ENCODE results near the gene LMF1. TPM values are rescaled to one million over a fixed set of nuclear protein-coding genes. Genes with fewer than 3 reads are reported as not detected.

The LMF1 gene
- total RNA-seq, 1 donor: 35.8 TPM

- no peaks in the 10 kb centered on the region for H3K4me1 ChIP-seq (ENCODE audit: insufficient read depth, low read length)
- TF ChIP-seq, protein P1, sequence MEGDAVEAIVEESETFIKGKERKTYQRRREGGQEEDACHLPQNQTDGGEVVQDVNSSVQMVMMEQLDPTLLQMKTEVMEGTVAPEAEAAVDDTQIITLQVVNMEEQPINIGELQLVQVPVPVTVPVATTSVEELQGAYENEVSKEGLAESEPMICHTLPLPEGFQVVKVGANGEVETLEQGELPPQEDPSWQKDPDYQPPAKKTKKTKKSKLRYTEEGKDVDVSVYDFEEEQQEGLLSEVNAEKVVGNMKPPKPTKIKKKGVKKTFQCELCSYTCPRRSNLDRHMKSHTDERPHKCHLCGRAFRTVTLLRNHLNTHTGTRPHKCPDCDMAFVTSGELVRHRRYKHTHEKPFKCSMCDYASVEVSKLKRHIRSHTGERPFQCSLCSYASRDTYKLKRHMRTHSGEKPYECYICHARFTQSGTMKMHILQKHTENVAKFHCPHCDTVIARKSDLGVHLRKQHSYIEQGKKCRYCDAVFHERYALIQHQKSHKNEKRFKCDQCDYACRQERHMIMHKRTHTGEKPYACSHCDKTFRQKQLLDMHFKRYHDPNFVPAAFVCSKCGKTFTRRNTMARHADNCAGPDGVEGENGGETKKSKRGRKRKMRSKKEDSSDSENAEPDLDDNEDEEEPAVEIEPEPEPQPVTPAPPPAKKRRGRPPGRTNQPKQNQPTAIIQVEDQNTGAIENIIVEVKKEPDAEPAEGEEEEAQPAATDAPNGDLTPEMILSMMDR (IDR thresholded peaks at IDR 0.05; ENCODE audit: extremely low read depth, low read depth, low read length): no peak
- H3K79me2 ChIP-seq (ENCODE audit: insufficient read depth, low read length): no peaks in the 10 kb centered on the region
- DNase-seq (ENCODE audit: insufficient read length, low spot score, missing footprints): peak; percentile 66
- no peaks in the 10 kb centered on the region for H4K20me1 ChIP-seq (ENCODE audit: insufficient read depth, low read length)
- no peaks in the 10 kb centered on the region for H3K27me3 ChIP-seq (ENCODE audit: insufficient read depth, low read length)
- no peak overlapping the region for H3K4me3 ChIP-seq (ENCODE audit: insufficient read depth, low read length)
- H3K4me2 ChIP-seq (ENCODE audit: insufficient read depth, low read length): no peak overlapping the region
- no peak overlapping the region for H3K27ac ChIP-seq (ENCODE audit: low read depth, low read length)
- no peak overlapping the region for H2AFZ ChIP-seq (ENCODE audit: low read length)
- H3K9me3 ChIP-seq (ENCODE audit: low read depth, low read length): peaks cover 10% of the 10 kb centered on the region
- no peaks in the 10 kb centered on the region for H3K36me3 ChIP-seq (ENCODE audit: insufficient read depth, low read length)
Observed at GRCh38 chr16:847151-847550, 123.6 kb downstream of the LMF1 start.

GRCh38 chr16:845351-845745 is 125.4 kb downstream of the LMF1 start:
- H3K79me2 ChIP-seq (ENCODE audit: insufficient read depth, low read length): no peaks in the 10 kb centered on the region
- no peak overlapping the region for H2AFZ ChIP-seq (ENCODE audit: low read length)
- peaks cover 7% of the 10 kb centered on the region for H3K9me3 ChIP-seq (ENCODE audit: low read depth, low read length)
- H3K4me2 ChIP-seq (ENCODE audit: insufficient read depth, low read length): no peak overlapping the region
- H3K27me3 ChIP-seq (ENCODE audit: insufficient read depth, low read length): no peaks in the 10 kb centered on the region
- H3K4me3 ChIP-seq (ENCODE audit: insufficient read depth, low read length): no peak overlapping the region
- H3K4me1 ChIP-seq (ENCODE audit: insufficient read depth, low read length): no peaks in the 10 kb centered on the region
- TF ChIP-seq, protein P1 (IDR thresholded peaks at IDR 0.05; ENCODE audit: extremely low read depth, low read depth, low read length): no peak
- DNase-seq (ENCODE audit: insufficient read length, low spot score, missing footprints): peak; percentile 25
- H4K20me1 ChIP-seq (ENCODE audit: insufficient read depth, low read length): no peaks in the 10 kb centered on the region
- no peaks in the 10 kb centered on the region for H3K36me3 ChIP-seq (ENCODE audit: insufficient read depth, low read length)
- H3K27ac ChIP-seq (ENCODE audit: low read depth, low read length): no peak overlapping the region

- H3K4me1 ChIP-seq (ENCODE audit: insufficient read depth, low read length): no peaks in the 10 kb centered on the region
- no peaks in the 10 kb centered on the region for H4K20me1 ChIP-seq (ENCODE audit: insufficient read depth, low read length)
- DNase-seq (ENCODE audit: insufficient read length, low spot score, missing footprints): peak; percentile 73
- H3K79me2 ChIP-seq (ENCODE audit: insufficient read depth, low read length): no peaks in the 10 kb centered on the region
- no peak overlapping the region for H3K4me2 ChIP-seq (ENCODE audit: insufficient read depth, low read length)
- TF ChIP-seq, protein P1 (IDR thresholded peaks at IDR 0.05; ENCODE audit: extremely low read depth, low read depth, low read length): no peak
- no peak overlapping the region for H3K27ac ChIP-seq (ENCODE audit: low read depth, low read length)
- peaks cover 1% of the 10 kb centered on the region for H3K9me3 ChIP-seq (ENCODE audit: low read depth, low read length)
- H3K27me3 ChIP-seq (ENCODE audit: insufficient read depth, low read length): no peaks in the 10 kb centered on the region
- H3K36me3 ChIP-seq (ENCODE audit: insufficient read depth, low read length): no peaks in the 10 kb centered on the region
- H2AFZ ChIP-seq (ENCODE audit: low read length): no peak overlapping the region
- H3K4me3 ChIP-seq (ENCODE audit: insufficient read depth, low read length): no peak overlapping the region
Observed at GRCh38 chr16:844638-845350, 126.0 kb downstream of the LMF1 start.

DNA sequence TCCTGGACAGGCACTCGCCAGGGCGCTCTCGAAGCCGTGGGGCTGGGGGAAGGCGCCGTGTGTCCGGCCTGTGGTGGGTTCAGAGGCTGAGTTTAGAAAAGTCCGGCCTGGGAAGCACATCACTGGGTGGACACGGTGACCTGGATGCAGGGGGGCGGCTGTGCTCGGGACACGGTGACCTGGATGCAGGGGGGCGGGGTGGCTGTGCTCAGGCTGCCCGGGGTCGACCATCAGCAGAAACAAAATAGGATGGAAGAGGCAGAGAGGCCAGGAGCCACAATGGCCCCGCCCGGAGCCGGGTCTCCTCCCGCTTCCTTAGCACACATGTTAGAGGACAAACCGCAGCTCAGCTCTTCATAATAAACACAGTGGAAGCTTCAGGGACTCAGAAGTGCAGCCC is 127.0 kb downstream of the LMF1 start:
- Histone ChIP-seq H3K4me1 (ENCODE audit: insufficient read depth, low read length) (no peaks in the 10 kb centered on the region), H3K79me2 (ENCODE audit: insufficient read depth, low read length) (no peaks in the 10 kb centered on the region), H3K4me2 (ENCODE audit: insufficient read depth, low read length) (no peak overlapping the region), H3K27me3 (ENCODE audit: insufficient read depth, low read length) (no peaks in the 10 kb centered on the region), H3K4me3 (ENCODE audit: insufficient read depth, low read length) (no peak overlapping the region), H3K36me3 (ENCODE audit: insufficient read depth, low read length) (no peaks in the 10 kb centered on the region), H4K20me1 (ENCODE audit: insufficient read depth, low read length) (no peaks in the 10 kb centered on the region), H3K9me3 (ENCODE audit: low read depth, low read length) (no peaks in the 10 kb centered on the region), H3K27ac (ENCODE audit: low read depth, low read length) (no peak overlapping the region), H2AFZ (ENCODE audit: low read length) (no peak overlapping the region)
- peak; percentile 25 for DNase-seq (ENCODE audit: insufficient read length, low spot score, missing footprints)
- TF ChIP-seq, protein P1 (IDR thresholded peaks at IDR 0.05; ENCODE audit: extremely low read depth, low read depth, low read length): no peak

Measured in osteoblast (primary cell).